ENCODE measurements around the gene TMEM253.

TMEM253 gene

GRCh38 chr14:21100931-21101330 lies at the start of gene TMEM253:
Gene TMEM253, plus strand, starts transcription at chr14:21101066. Its CDS starts 278 bp downstream, at chr14:21101344.
- DNase-seq (ENCODE audit: low read depth in 2 of 2), result no peak

- DNase-seq (ENCODE audit: low read depth in 2 of 2), result no peak
These were observed 47.4 kb upstream of the TMEM253 start for GRCh38 chr14:21053184-21054122.

GRCh38 chr14:21054123-21054767 lies 46.6 kb upstream of the TMEM253 start:
- DNase-seq (ENCODE audit: low read depth in 2 of 2), result no peak

- DNase-seq (ENCODE audit: low read depth in 2 of 2), result no peak
These were observed 46.1 kb upstream of the TMEM253 start for GRCh38 chr14:21054768-21055145.

GRCh38 chr14:21055432-21056117 lies 45.3 kb upstream of the TMEM253 start:
- DNase-seq (ENCODE audit: low read depth in 2 of 2), result no peak

- DNase-seq (ENCODE audit: low read depth in 2 of 2), result no peak
These were observed 44.2 kb upstream of the TMEM253 start for GRCh38 chr14:21056520-21057163.

GRCh38 chr14:21057803-21058675 lies 42.8 kb upstream of the TMEM253 start, which contains the start of gene RNASE8:
Gene RNASE8, plus strand, starts transcription at chr14:21057822. Its CDS starts 71 bp downstream, at chr14:21057893.
- no peak for DNase-seq (ENCODE audit: low read depth in 2 of 2)

GRCh38 chr14:21058903-21059302 lies 42.0 kb upstream of the TMEM253 start:
- no peak for DNase-seq (ENCODE audit: low read depth in 2 of 2)

- DNase-seq (ENCODE audit: low read depth in 2 of 2), result no peak
These were observed 40.8 kb upstream of the TMEM253 start for GRCh38 chr14:21059842-21060613.

GRCh38 chr14:21060614-21061346 lies 40.1 kb upstream of the TMEM253 start:
- no peak for DNase-seq (ENCODE audit: low read depth in 2 of 2)

- DNase-seq (ENCODE audit: low read depth in 2 of 2), result no peak
These were observed 39.6 kb upstream of the TMEM253 start for GRCh38 chr14:21061347-21061668.

- DNase-seq (ENCODE audit: low read depth in 2 of 2), result no peak
These were observed 37.4 kb upstream of the TMEM253 start for GRCh38 chr14:21063479-21063878.

GRCh38 chr14:21066882-21067502 lies 33.9 kb upstream of the TMEM253 start:
- DNase-seq (ENCODE audit: low read depth in 2 of 2), result no peak

- peak in 1 of 2 donors; percentile 30 for DNase-seq (ENCODE audit: low read depth in 2 of 2)
These were observed 32.1 kb upstream of the TMEM253 start for GRCh38 chr14:21068521-21069387.

- DNase-seq (ENCODE audit: low read depth in 2 of 2), result no peak
These were observed 31.3 kb upstream of the TMEM253 start for GRCh38 chr14:21069388-21070082.

- no peak for DNase-seq (ENCODE audit: low read depth in 2 of 2)
These were observed 30.7 kb upstream of the TMEM253 start, which contains the start of gene ARHGEF40 for GRCh38 chr14:21070083-21070609. Gene ARHGEF40, plus strand, starts transcription at chr14:21070304. Its CDS starts 93 bp downstream, at chr14:21070397.

Measured in stimulated activated CD4-positive, alpha-beta T cell treated with anti-CD3 and anti-CD28 coated beads, Interleukin-1b, Interleukin-23, amount 100 ng/mL, for 4 hours (primary cell).